Endothelial cell (in vitro differentiated cells): Measurements from ENCODE around the gene HEPN1. TPM values are rescaled to one million over a fixed set of nuclear protein-coding genes. Genes with fewer than 3 reads are reported as not detected.
"Not testable (repeated sequence)": the region's sequence is repeated elsewhere in the genome, so short reads cannot be mapped to it uniquely, and the experiment has no call there.

ENCODE experiments used
- DNase-seq: peaks from one replicate; pipeline ENCODE4 v3.0.0; 2021; ENCODE audit warnings: low spot score
- H3K27ac Mint-ChIP-seq: one replicate; pipeline ENCODE4 v1.8.0; 2021; ENCODE audit warnings: mixed read lengths, inconsistent platforms; ENCODE audit not compliant: unreplicated experiment
- H3K27me3 Mint-ChIP-seq: one replicate; pipeline ENCODE4 v1.8.0; 2021; ENCODE audit warnings: mild to moderate bottlenecking, moderate library complexity, mixed read lengths, inconsistent platforms; ENCODE audit not compliant: unreplicated experiment
- H3K36me3 Mint-ChIP-seq: one replicate; pipeline ENCODE4 v1.8.0; 2021; ENCODE audit warnings: mild to moderate bottlenecking, low read depth, mixed read lengths, inconsistent platforms; ENCODE audit not compliant: unreplicated experiment
- H3K4me1 Mint-ChIP-seq: one replicate; pipeline ENCODE4 v1.8.0; 2021; ENCODE audit warnings: mild to moderate bottlenecking, mixed read lengths, inconsistent platforms; ENCODE audit not compliant: unreplicated experiment
- H3K4me3 Mint-ChIP-seq: one replicate; pipeline ENCODE4 v1.8.0; 2021; ENCODE audit warnings: mild to moderate bottlenecking, mixed read lengths, inconsistent platforms; ENCODE audit not compliant: unreplicated experiment
- H3K9me3 Mint-ChIP-seq: one replicate; pipeline ENCODE4 v1.8.0; 2021; ENCODE audit warnings: mixed read lengths, inconsistent platforms; ENCODE audit not compliant: unreplicated experiment
- total RNA-seq: library from RNA; stranded (reverse); fragmentation: NEBNext Ultra II Directional; extraction: Animal tissue kit (Norgen Biotek cat#: 25700); gene quantifications from one replicate; pipeline ENCODE4 v1.2.1, GENCODE V29; 2021; ENCODE audit not compliant: unreplicated experiment
- TF ChIP-seq, protein P1 (sequence below): fragments of 200-600 bp; sonication (generic); IDR thresholded peaks from one replicate; pipeline ENCODE4 v1.5.0; 2021; ENCODE audit warnings: antibody characterized with exemption; ENCODE audit not compliant: unreplicated experiment

The HEPN1 gene
- total RNA-seq, 1 donor from 2014 or later: not detected

DNA sequence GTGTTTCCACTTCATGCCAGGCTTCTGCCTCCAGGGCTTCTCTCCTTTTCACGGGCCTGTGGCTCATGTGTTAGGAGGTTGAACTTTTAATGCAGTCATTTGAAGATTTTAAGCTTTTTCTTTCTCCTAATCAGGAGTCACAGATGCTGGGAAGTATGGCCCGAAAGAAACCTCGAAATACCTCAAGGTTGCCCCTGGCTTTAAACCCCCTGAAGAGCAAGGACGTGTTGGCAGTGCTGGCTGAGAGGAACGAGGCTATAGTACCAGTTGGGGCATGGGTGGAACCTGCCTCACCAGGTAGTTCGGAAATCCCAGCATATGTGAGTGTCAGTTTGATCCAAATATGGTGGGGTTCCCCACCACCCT lies 35.5 kb downstream of the HEPN1 start:
- Mint-ChIP-seq H3K27me3 (no peaks in the 10 kb centered on the region), H3K27ac (no peak overlapping the region), H3K4me3 (no peak overlapping the region), H3K4me1 (no peaks in the 10 kb centered on the region), H3K36me3 (no peaks in the 10 kb centered on the region), H3K9me3 (no peaks in the 10 kb centered on the region)
- DNase-seq: no peak
- TF ChIP-seq, protein P1, sequence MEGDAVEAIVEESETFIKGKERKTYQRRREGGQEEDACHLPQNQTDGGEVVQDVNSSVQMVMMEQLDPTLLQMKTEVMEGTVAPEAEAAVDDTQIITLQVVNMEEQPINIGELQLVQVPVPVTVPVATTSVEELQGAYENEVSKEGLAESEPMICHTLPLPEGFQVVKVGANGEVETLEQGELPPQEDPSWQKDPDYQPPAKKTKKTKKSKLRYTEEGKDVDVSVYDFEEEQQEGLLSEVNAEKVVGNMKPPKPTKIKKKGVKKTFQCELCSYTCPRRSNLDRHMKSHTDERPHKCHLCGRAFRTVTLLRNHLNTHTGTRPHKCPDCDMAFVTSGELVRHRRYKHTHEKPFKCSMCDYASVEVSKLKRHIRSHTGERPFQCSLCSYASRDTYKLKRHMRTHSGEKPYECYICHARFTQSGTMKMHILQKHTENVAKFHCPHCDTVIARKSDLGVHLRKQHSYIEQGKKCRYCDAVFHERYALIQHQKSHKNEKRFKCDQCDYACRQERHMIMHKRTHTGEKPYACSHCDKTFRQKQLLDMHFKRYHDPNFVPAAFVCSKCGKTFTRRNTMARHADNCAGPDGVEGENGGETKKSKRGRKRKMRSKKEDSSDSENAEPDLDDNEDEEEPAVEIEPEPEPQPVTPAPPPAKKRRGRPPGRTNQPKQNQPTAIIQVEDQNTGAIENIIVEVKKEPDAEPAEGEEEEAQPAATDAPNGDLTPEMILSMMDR: no peak

DNA sequence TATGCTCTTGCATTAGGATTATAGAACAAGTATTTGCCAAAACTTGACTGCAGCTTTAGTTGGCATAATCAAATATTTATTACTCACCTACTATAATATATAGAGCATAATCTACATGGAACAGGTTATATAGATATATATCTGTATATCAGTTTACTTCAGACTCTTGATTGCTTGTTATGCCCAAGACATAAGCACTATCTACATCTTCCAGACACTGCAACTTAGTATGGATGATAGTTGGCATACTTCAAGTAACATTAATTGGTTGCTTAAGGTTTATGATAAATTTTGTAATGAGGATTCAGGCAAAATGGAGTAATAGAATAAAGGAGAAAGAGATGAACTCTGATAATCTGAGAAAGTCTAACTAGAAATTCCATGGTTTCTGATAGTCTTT lies 36.0 kb downstream of the HEPN1 start:
- Mint-ChIP-seq H3K27me3 (no peaks in the 10 kb centered on the region), H3K4me3 (no peak overlapping the region), H3K4me1 (no peaks in the 10 kb centered on the region), H3K27ac (no peak overlapping the region), H3K9me3 (no peaks in the 10 kb centered on the region), H3K36me3 (no peaks in the 10 kb centered on the region)
- TF ChIP-seq, protein P1: no peak
- no peak for DNase-seq

DNA sequence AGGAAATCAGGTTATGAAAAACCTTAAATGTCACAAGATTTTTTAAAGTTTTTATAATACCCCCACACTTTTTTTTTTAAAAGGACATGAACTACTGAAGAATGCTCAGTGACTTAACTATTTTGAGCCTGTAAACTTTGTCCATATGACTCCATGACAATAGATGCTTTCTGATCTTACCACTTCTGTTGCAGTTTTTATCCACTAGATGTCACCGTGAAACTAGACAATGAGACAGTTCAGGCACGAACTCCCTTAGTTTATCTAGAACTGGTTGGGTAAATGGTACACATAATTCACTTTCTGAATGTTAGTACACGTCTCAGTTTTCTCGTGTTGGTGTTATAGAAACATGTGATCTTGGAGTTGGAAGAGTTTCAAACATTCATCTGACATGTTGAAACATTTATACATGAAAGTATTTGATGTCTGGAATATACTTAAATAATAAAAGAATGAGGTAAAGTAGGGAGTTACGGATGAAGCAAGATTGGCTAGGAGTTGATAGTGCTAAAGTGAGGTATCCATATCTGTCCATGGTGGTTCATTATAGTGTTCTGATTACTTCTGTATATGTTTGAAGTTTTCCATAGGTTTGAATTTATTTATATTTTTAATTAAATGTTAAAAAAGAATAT lies 43.0 kb downstream of the HEPN1 start:
- H3K4me1 Mint-ChIP-seq: no peaks in the 10 kb centered on the region
- DNase-seq: peak; percentile 31

DNA sequence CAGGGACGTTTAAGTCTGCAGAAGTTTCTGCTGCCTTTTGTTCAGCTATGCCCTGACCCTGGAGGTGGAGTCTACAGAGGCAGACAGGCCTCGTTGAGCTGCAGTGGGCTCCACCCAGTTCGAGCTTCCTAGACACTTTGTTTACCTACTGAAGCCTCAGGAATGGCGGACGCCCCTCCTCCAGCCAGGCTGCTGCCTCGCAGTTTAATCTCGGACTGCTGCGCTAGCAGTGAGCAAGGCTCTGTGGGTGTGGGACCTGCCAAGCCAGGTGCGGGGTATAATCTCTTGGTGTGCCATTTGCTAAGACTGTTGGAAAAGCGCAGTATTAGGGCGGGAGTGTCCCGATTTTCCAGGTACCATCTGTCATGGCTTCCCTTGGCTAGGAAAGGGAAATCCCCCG lies 49.1 kb downstream of the HEPN1 start:
- H3K9me3 Mint-ChIP-seq, H3K27ac Mint-ChIP-seq, H3K36me3 Mint-ChIP-seq, DNase-seq, H3K4me1 Mint-ChIP-seq, H3K27me3 Mint-ChIP-seq, H3K4me3 Mint-ChIP-seq: not testable (repeated sequence)

More for the DNA sequence above, 43.0 kb downstream of the HEPN1 start:
- Mint-ChIP-seq H3K9me3 (no peaks in the 10 kb centered on the region), H3K27me3 (no peaks in the 10 kb centered on the region), H3K36me3 (no peaks in the 10 kb centered on the region), H3K27ac (no peak overlapping the region), H3K4me3 (no peak overlapping the region)
- TF ChIP-seq, protein P1: peak; percentile 51

Other genes with a start within 250 kb of the HEPN1 start
- gene SIAE, start 245.5 kb upstream of the HEPN1 start, total RNA-seq: 11.4 TPM
- gene SPA17, start 245.3 kb upstream of the HEPN1 start, total RNA-seq: 4.3 TPM
- 17.0 TPM for gene NRGN, start 179.3 kb upstream of the HEPN1 start, total RNA-seq
- gene VSIG2, start 167.0 kb upstream of the HEPN1 start, total RNA-seq: 8.6 TPM
- gene ESAM, start 157.0 kb upstream of the HEPN1 start, total RNA-seq: 490 TPM
- gene MSANTD2, start 118.8 kb upstream of the HEPN1 start, total RNA-seq: 32.4 TPM
- gene ROBO3, start 53.8 kb upstream of the HEPN1 start, total RNA-seq: 40.0 TPM
- 28.8 TPM for gene ROBO4, start 21.4 kb upstream of the HEPN1 start, total RNA-seq
- gene HEPACAM, start 16.8 kb downstream of the HEPN1 start, total RNA-seq: 0.08 TPM
- 2.4 TPM for gene CCDC15, start 35.0 kb downstream of the HEPN1 start, total RNA-seq
- gene SLC37A2, start 144.1 kb downstream of the HEPN1 start, total RNA-seq: 0.49 TPM
- 11.4 TPM for gene TMEM218, start 192.4 kb downstream of the HEPN1 start, total RNA-seq
- 41.8 TPM for gene PKNOX2, start 245.5 kb downstream of the HEPN1 start, total RNA-seq